HG02973 (cell line): ENCODE results near the gene PYDC1.
A peak's percentile ranks its signal among the peaks of the same experiment; 100 is the strongest.
"Not testable (repeated sequence)": the region's sequence is repeated elsewhere in the genome, so short reads cannot be mapped to it uniquely, and the experiment has no call there.

Experiments used
- ATAC-seq: cut with Tn5 transposase; IDR thresholded peaks from one replicate; pipeline ENCODE4 v1.9.1; 2021; ENCODE audit warnings: moderate library complexity; ENCODE audit not compliant: unreplicated experiment

The PYDC1 gene

GRCh38 chr16:31181102-31181830, 35.7 kb downstream of the PYDC1 start:
- no peak for ATAC-seq

DNA sequence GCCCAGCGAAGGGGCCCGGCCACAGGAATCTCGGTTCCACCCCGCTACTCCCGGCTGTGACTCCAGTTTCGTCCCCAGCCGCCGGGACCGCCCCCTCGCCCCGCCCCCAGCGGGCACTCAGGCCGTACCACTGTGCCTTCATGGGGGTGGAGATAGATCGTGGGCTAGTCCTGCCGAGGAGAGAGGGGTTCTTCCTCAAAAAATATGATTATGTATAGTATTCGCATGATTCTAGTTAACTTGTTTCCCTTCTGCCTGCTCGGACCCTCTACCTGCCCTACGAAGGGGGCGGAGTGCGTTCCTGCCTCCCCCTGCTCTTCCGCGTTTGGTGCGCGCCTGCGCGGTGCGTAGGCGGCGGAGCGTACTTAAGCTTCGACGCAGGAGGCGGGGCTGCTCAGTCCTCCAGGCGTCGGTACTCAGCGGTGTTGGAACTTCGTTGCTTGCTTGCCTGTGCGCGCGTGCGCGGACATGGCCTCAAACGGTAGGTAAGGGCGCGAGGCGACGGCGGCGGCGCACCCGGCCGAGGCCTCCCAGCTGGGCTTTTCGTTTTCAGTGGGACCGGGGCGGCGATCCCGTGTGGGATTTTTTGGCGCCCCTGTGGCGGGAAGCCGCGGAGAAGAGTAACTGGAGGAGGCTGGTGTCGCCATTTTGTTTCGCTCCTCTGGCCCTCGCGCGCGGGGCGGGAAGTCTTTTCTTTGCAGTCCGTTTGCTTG, 37.0 kb downstream of the PYDC1 start, which contains the start of gene FUS:
FUS (plus strand) TSS at position 393 of the 713 bp plus-strand sequence; CDS start at position 469, 76 bp downstream.
- ATAC-seq: peak; percentile 47

DNA sequence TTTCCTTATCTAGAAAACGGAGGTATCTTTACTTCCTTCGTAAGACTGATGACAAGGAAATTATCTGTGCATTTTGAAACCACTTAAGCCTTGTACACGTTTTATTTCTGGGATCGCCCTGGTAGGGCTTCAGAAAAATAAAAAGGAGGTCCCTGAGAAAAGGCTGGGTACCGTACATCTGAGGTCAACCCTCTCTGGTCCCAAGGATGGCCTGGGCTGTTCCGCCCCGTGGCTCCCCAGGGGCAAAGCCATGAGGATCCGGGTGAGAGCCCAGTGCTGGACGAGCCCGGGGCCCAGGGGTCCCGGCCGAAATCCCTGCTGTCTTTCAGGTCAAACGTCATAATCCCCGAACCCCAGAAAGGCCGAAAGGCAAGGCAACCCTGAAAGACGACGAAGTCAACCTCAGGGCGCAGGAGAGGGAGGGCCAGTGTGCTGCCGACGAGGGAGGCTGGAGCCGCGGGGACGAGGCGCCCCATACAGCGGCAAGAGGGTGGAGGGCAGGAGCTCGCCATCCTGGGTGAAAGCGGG, 37.7 kb downstream of the PYDC1 start:
- ATAC-seq: peak; percentile 4

- ATAC-seq: no peak
Measured at GRCh38 chr16:31177136-31177535, 39.8 kb downstream of the PYDC1 start.

DNA sequence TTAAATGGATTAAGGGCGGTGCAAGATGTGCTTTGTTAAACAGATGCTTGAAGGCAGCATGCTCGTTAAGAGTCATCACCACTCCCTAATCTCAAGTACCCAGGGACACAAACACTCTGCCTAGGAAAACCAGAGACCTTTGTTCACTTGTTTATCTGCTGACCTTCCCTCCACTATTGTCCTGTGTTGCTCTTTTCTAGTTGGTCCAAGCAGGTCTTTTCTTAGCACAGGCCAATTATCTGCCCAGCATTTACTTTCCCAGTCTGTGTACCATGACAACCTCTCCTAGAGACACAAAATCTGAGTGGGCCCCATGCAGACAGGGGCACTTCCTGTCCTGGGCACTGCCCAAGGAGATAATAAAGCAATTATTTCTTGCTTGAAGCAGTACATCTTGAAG, 46.9 kb downstream of the PYDC1 start:
- ATAC-seq: not testable (repeated sequence)

DNA sequence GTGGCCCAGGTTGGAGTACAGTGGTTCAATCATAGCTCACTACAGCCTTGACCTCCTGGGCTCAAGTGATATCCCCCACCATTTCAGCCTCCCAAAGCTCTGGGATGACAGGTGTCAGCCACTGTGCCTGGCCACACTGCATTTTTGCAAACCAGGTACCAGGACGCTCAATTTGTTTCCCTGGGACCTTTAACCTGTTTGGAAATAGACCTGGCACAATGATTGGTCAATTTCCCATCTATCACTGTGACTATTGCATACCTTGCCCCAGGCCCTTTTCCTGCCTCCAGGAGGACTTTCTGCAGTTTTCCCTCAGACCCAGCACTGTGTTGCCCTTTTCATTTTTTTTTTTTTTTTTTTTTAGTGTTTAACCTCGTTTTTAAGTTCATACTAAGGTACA, 48.1 kb downstream of the PYDC1 start:
- no peak for ATAC-seq

- ATAC-seq: no peak
Measured at GRCh38 chr16:31167315-31167714, 49.6 kb downstream of the PYDC1 start.
